Colon (tissue), 2 donors: ENCODE measurements around the gene RDH16.
"Not testable (repeated sequence)": the region's sequence is repeated elsewhere in the genome, so short reads cannot be mapped to it uniquely, and the experiment has no call there.

Experiments
- FAIRE-seq: peaks from 2 replicates; lab custom pipeline; 2012; peaks lifted over from hg19 to GRCh38; lab: Jason Lieb, UNC
- donor health status: control.
- donor health status: control.

RDH16 gene

GRCh38 chr12:56989861-56990610 is 32.6 kb upstream of the RDH16 start:
- no peak for FAIRE-seq

GRCh38 chr12:56988207-56988739 is 30.9 kb upstream of the RDH16 start:
- no peak for FAIRE-seq

- FAIRE-seq, result no peak
These were observed 30.2 kb upstream of the RDH16 start for GRCh38 chr12:56987551-56988053.

GRCh38 chr12:56987011-56987410 is 29.6 kb upstream of the RDH16 start:
- FAIRE-seq, result no peak

- FAIRE-seq, result not testable (repeated sequence)
These were observed 28.3 kb upstream of the RDH16 start for GRCh38 chr12:56985714-56986113.

GRCh38 chr12:56983386-56983785 is 26.0 kb upstream of the RDH16 start:
- no peak for FAIRE-seq

- FAIRE-seq, result not testable (repeated sequence)
These were observed 25.3 kb upstream of the RDH16 start for GRCh38 chr12:56982578-56983236.

GRCh38 chr12:56980941-56981530 is 23.6 kb upstream of the RDH16 start:
- FAIRE-seq, result no peak

GRCh38 chr12:56980268-56980667 is 22.9 kb upstream of the RDH16 start:
- no peak for FAIRE-seq

GRCh38 chr12:56979628-56980027 is 22.2 kb upstream of the RDH16 start:
- FAIRE-seq, result no peak

- no peak for FAIRE-seq
These were observed 21.2 kb upstream of the RDH16 start for GRCh38 chr12:56978397-56979138.

- not testable (repeated sequence) for FAIRE-seq
These were observed 20.0 kb upstream of the RDH16 start for GRCh38 chr12:56977361-56977760.

- not testable (repeated sequence) for FAIRE-seq
These were observed 16.8 kb upstream of the RDH16 start for GRCh38 chr12:56974224-56974623.

- not testable (repeated sequence) for FAIRE-seq
These were observed 11.5 kb upstream of the RDH16 start for GRCh38 chr12:56968910-56969309.

- not testable (repeated sequence) for FAIRE-seq
These were observed 8.7 kb upstream of the RDH16 start for GRCh38 chr12:56965997-56966642.

- not testable (repeated sequence) for FAIRE-seq
These were observed 7.7 kb upstream of the RDH16 start for GRCh38 chr12:56965124-56965523.

- FAIRE-seq, result not testable (repeated sequence)
These were observed 6.1 kb upstream of the RDH16 start for GRCh38 chr12:56963557-56963956.

- not testable (repeated sequence) for FAIRE-seq
These were observed 4.8 kb upstream of the RDH16 start for GRCh38 chr12:56962247-56962646.

GRCh38 chr12:56958422-56958821 is 1.0 kb upstream of the RDH16 start:
- FAIRE-seq, result no peak

- no peak for FAIRE-seq
These were observed 1.7 kb downstream of the RDH16 start for GRCh38 chr12:56955631-56956256.

- FAIRE-seq, result no peak
These were observed 2.5 kb downstream of the RDH16 start for GRCh38 chr12:56954958-56955355.
